Iris pigment epithelial cell (primary cell): ENCODE results near the gene LBH.
A peak's percentile ranks its signal among the peaks of the same experiment; 100 is the strongest.

Experiments used
- DNase-seq: peaks from one replicate; pipeline ENCODE4 v3.0.0-alpha.2; 2011; ENCODE audit warnings: low read depth

The LBH gene

GRCh38 chr2:30276455-30276911, 45.1 kb downstream of the LBH start:
- DNase-seq: no peak

GRCh38 chr2:30277582-30277981, 46.2 kb downstream of the LBH start:
- DNase-seq: no peak

GRCh38 chr2:30278419-30278818, 47.1 kb downstream of the LBH start:
- no peak for DNase-seq

GRCh38 chr2:30280596-30281434, 49.5 kb downstream of the LBH start:
- no peak for DNase-seq

GRCh38 chr2:30282081-30282480, 50.7 kb downstream of the LBH start:
- DNase-seq: no peak

- DNase-seq: no peak
Observed at GRCh38 chr2:30282721-30283120, 51.4 kb downstream of the LBH start.

- no peak for DNase-seq
Observed at GRCh38 chr2:30283931-30284565, 52.7 kb downstream of the LBH start.

GRCh38 chr2:30285758-30286157, 54.4 kb downstream of the LBH start:
- no peak for DNase-seq

- DNase-seq: no peak
Observed at GRCh38 chr2:30287190-30287840, 56.0 kb downstream of the LBH start.

- DNase-seq: no peak
Observed at GRCh38 chr2:30287857-30288513, 56.7 kb downstream of the LBH start.

- DNase-seq: no peak
Observed at GRCh38 chr2:30288561-30288960, 57.2 kb downstream of the LBH start.

GRCh38 chr2:30293303-30293921, 62.1 kb downstream of the LBH start:
- peak; percentile 71 for DNase-seq

GRCh38 chr2:30294133-30294532, 62.8 kb downstream of the LBH start:
- DNase-seq: no peak

- no peak for DNase-seq
Observed at GRCh38 chr2:30296496-30296895, 65.2 kb downstream of the LBH start.

GRCh38 chr2:30298302-30298701, 67.0 kb downstream of the LBH start:
- no peak for DNase-seq

GRCh38 chr2:30300122-30300455, 68.8 kb downstream of the LBH start:
- no peak for DNase-seq

GRCh38 chr2:30300456-30301221, 69.3 kb downstream of the LBH start:
- peak; percentile 6 for DNase-seq

GRCh38 chr2:30301551-30301950, 70.2 kb downstream of the LBH start:
- DNase-seq: peak; percentile 20

- no peak for DNase-seq
Observed at GRCh38 chr2:30302566-30302965, 71.2 kb downstream of the LBH start.

GRCh38 chr2:30303095-30303494, 71.8 kb downstream of the LBH start:
- no peak for DNase-seq

- DNase-seq: peak; percentile 42
Observed at GRCh38 chr2:30305235-30305634, 73.9 kb downstream of the LBH start.
